Ascending aorta (tissue), 2 donors: Measurements from ENCODE around the gene LUZP2. TPM values are rescaled to one million over a fixed set of nuclear protein-coding genes. Genes with fewer than 3 reads are reported as not detected.

Experiments used
- DNase-seq, 2 donors: peaks; one replicate each; pipeline ENCODE4 v3.0.0-alpha.2; 2019; ENCODE audit warnings: low spot score in 2 of 2
- H3K27ac ChIP-seq, 2 donors: fragments of 200-600 bp; sonication (generic); one replicate each; pipeline ENCODE4 v1.5.1; 2016 to 2017; ENCODE audit warnings: mild to moderate bottlenecking in 1 of 2
- H3K27me3 ChIP-seq: fragments of 200-600 bp; sonication (generic); one replicate; pipeline ENCODE4 v1.5.1; 2017
- H3K36me3 ChIP-seq, 2 donors: fragments of 200-600 bp; sonication (generic); one replicate each; pipeline ENCODE4 v1.5.1; 2016
- H3K4me1 ChIP-seq, 2 donors: fragments of 200-600 bp; sonication (generic); one replicate each; pipeline ENCODE4 v1.5.1; 2016 to 2017; ENCODE audit warnings: mild to moderate bottlenecking in 1 of 2
- H3K4me3 ChIP-seq, 2 donors: fragments of 200-600 bp; sonication (generic); one replicate each; pipeline ENCODE4 v1.5.1; 2016 to 2017; ENCODE audit warnings: mild to moderate bottlenecking in 1 of 2
- H3K9me3 ChIP-seq, 2 donors: fragments of 200-600 bp; sonication (generic); one replicate each; pipeline ENCODE4 v1.5.1; 2016
- CTCF ChIP-seq, 3 experiments: fragments of 200-600 bp in 2 of 3; fragments of 450-650 bp in 1 of 3; sonication (generic) in 2 of 3; IDR thresholded peaks; one replicate each; pipeline ENCODE4 v1.5.1; 2016 to 2019; ENCODE audit warnings: antibody characterized with exemption in 3 of 3, mild to moderate bottlenecking in 1 of 3, moderate library complexity in 1 of 3
- intact Hi-C: fragments of 100-400 bp; cut with DNase I; formaldehyde crosslinking; loops from one replicate; pipeline ENCODE4 v1.15.1; 2023
- total RNA-seq: library from RNA; depleted of rRNA; stranded (reverse); fragments of >200 nt; gene quantifications from one replicate; pipeline ENCODE4 v1.1.0, GENCODE V29; 2016

LUZP2 gene
- total RNA-seq, 1 donor from 2014 or later = 0.11 TPM

GRCh38 chr11:24524156-24524555 lies 27.3 kb downstream of the LUZP2 start:
- Histone ChIP-seq H3K36me3 (no peaks in the 10 kb centered on the region), H3K4me3 (no peak overlapping the region), H3K9me3 (no peaks in the 10 kb centered on the region), H3K27ac (no peak overlapping the region), H3K27me3 (no peaks in the 10 kb centered on the region), H3K4me1 (no peaks in the 10 kb centered on the region)
- TF ChIP-seq CTCF (IDR thresholded peaks at IDR 0.05) = no peak
- intact Hi-C loops = no loop called here
- DNase-seq = no peak

GRCh38 chr11:24531528-24531927 lies 34.7 kb downstream of the LUZP2 start:
- intact Hi-C loops = no loop called here
- Histone ChIP-seq H3K4me1 (no peaks in the 10 kb centered on the region), H3K36me3 (no peaks in the 10 kb centered on the region)

GRCh38 chr11:24543771-24544170 lies 46.9 kb downstream of the LUZP2 start:
- Histone ChIP-seq H3K4me1 (no peaks in the 10 kb centered on the region), H3K4me3 (no peak overlapping the region), H3K36me3 (no peaks in the 10 kb centered on the region), H3K9me3 (no peaks in the 10 kb centered on the region), H3K27ac (no peak overlapping the region), H3K27me3 (no peaks in the 10 kb centered on the region)
- intact Hi-C loops = no loop called here
- no peak for DNase-seq
- no peak for TF ChIP-seq CTCF (IDR thresholded peaks at IDR 0.05)

More at GRCh38 chr11:24531528-24531927, 34.7 kb downstream of the LUZP2 start:
- TF ChIP-seq CTCF (IDR thresholded peaks at IDR 0.05) = no peak
- Histone ChIP-seq H3K27me3 (no peaks in the 10 kb centered on the region), H3K9me3 (no peaks in the 10 kb centered on the region), H3K27ac (no peak overlapping the region), H3K4me3 (no peak overlapping the region)
- no peak for DNase-seq

- no peak for TF ChIP-seq CTCF (IDR thresholded peaks at IDR 0.05)
- no peaks in the 10 kb centered on the region for H3K27me3 ChIP-seq
- H3K27ac ChIP-seq = no peak overlapping the region
Measured at GRCh38 chr11:24556693-24557092, 59.8 kb downstream of the LUZP2 start.

GRCh38 chr11:24559315-24559714 lies 62.5 kb downstream of the LUZP2 start:
- intact Hi-C loops = no loop called here
- no peak overlapping the region for H3K4me3 ChIP-seq
- H3K9me3 ChIP-seq = no peaks in the 10 kb centered on the region
- DNase-seq = no peak
- H3K27me3 ChIP-seq = no peaks in the 10 kb centered on the region
- no peak for TF ChIP-seq CTCF (IDR thresholded peaks at IDR 0.05)
- no peak overlapping the region for H3K27ac ChIP-seq
- H3K36me3 ChIP-seq = no peaks in the 10 kb centered on the region
- no peaks in the 10 kb centered on the region for H3K4me1 ChIP-seq

More at GRCh38 chr11:24556693-24557092, 59.8 kb downstream of the LUZP2 start:
- Histone ChIP-seq H3K9me3 (no peaks in the 10 kb centered on the region), H3K36me3 (no peaks in the 10 kb centered on the region), H3K4me1 (no peaks in the 10 kb centered on the region), H3K4me3 (no peak overlapping the region)
- intact Hi-C loops = no loop called here
- DNase-seq = no peak

- Histone ChIP-seq H3K36me3 (no peaks in the 10 kb centered on the region), H3K4me3 (no peak overlapping the region), H3K27ac (no peak overlapping the region), H3K9me3 (no peaks in the 10 kb centered on the region), H3K4me1 (no peaks in the 10 kb centered on the region), H3K27me3 (no peaks in the 10 kb centered on the region)
- intact Hi-C loops = no loop called here
- no peak for DNase-seq
- no peak for TF ChIP-seq CTCF (IDR thresholded peaks at IDR 0.05)
Measured at GRCh38 chr11:24560324-24560723, 63.5 kb downstream of the LUZP2 start.
